Thoracic aorta (tissue), 2 donors: Measurements from ENCODE around the gene SRSF10. TPM values are rescaled to one million over a fixed set of nuclear protein-coding genes. Genes with fewer than 3 reads are reported as not detected.
A peak's percentile ranks its signal among the peaks of the same experiment; 100 is the strongest.

ENCODE experiments used
- ATAC-seq: fragments of 150-250 bp; one replicate; pipeline ENCODE4 v1.8.0; 2017; ENCODE audit warnings: low read depth; ENCODE audit not compliant: insufficient number of reproducible peaks, low FRiP score
- DNase-seq: peaks from one replicate; pipeline ENCODE4 v3.0.0-alpha.2; 2020; ENCODE audit warnings: low spot score
- H3K27ac ChIP-seq, 2 donors: fragments of 200-600 bp; sonication (generic); 1 replicate in 1 of 2; 2 replicates in 1 of 2; pipeline ENCODE4 v1.5.1; 2016; ENCODE audit warnings: mild to moderate bottlenecking in 2 of 2, moderate library complexity in 2 of 2
- H3K27me3 ChIP-seq: fragments of 200-600 bp; sonication (generic); replicated peaks from 2 replicates; pipeline ENCODE4 v1.6.0; 2016; ENCODE audit warnings: mild to moderate bottlenecking; ENCODE audit not compliant: insufficient read depth
- H3K36me3 ChIP-seq: fragments of 200-600 bp; sonication (generic); one replicate; pipeline ENCODE4 v1.5.1; 2016
- H3K4me1 ChIP-seq, 2 donors: fragments of 200-600 bp; sonication (generic); 1 replicate in 1 of 2; 2 replicates in 1 of 2; pipeline versions ENCODE4 v1.5.1 to v1.6.0; 2016; ENCODE audit warnings: low read depth in 2 of 2, mild to moderate bottlenecking in 1 of 2; ENCODE audit not compliant: control insufficient read depth in 1 of 2
- H3K4me3 ChIP-seq: fragments of 200-600 bp; sonication (generic); 2 replicates; pipeline ENCODE4 v1.5.1; 2016; ENCODE audit warnings: mild to moderate bottlenecking
- H3K9me3 ChIP-seq: fragments of 200-600 bp; sonication (generic); 2 replicates; pipeline ENCODE4 v1.5.1; 2016
- CTCF ChIP-seq: fragments of 200-600 bp; sonication (generic); IDR thresholded peaks from one replicate; pipeline ENCODE4 v1.5.1; 2019; ENCODE audit warnings: antibody characterized with exemption
- total RNA-seq, 2 donors: library from RNA; depleted of rRNA; stranded (reverse); fragments of >200 nt; gene quantifications; one replicate each; pipeline versions ENCODE4 v1.1.0 to v1.2.3, GENCODE V29; 2016

The SRSF10 gene
- total RNA-seq, 2 donors from 2014 or later = 73.9 to 126 TPM

DNA sequence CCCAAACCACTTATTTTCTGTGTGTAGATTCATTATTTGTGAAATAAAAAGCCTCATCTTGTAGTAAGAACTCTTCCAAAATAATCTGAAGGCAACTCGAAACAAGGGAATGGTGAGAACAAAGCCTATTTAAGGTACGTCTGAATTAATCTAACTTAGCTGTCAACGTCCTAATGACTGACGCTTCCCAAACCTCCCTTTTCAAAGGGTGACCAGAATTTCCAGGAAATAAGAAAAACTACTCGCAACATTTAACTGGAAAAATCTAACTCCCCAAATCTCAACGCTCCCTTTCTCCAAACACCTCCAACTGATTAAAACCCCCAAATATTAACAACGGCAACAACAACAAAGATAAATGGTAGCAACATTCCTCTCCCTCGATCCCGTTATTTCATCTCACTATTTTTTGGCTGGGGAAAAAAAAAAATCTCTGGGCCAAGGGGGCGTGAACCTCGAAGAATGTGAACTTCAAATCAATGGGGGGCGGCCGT, 693 bp downstream of the SRSF10 start:
- no peak for TF ChIP-seq CTCF
- H3K27ac ChIP-seq = peak overlapping the region; percentile 96 to 98
- no peaks in the 10 kb centered on the region for H3K9me3 ChIP-seq
- DNase-seq (no peak), ATAC-seq (peak; percentile 19)
- H3K36me3 ChIP-seq = peaks cover 3% of the 10 kb centered on the region
- no peaks in the 10 kb centered on the region for H3K27me3 ChIP-seq
- H3K4me1 ChIP-seq = peaks cover 42 to 57% of the 10 kb centered on the region in 2 donors
- peak overlapping the region; percentile 92 for H3K4me3 ChIP-seq

DNA sequence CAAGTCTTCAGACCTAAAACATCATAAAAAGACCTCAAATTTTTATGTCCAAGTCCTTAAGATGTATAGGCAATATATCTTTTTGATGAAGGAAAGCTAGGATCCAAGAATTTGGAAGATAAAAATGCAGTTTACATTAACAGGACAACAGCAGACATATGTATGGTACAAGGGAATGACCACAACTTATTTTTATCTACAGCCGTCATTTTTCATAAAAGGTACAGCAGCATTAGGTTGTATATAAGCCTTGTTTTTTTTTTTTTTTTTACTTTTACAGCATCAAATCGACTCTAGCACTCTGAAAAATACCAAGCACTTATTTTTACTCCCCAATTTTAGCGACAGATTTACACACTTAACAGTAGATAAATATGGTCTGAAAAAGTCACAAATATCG, 1.3 kb downstream of the SRSF10 start:
- TF ChIP-seq CTCF = no peak
- DNase-seq = no peak
- Histone ChIP-seq H3K4me3 (peak overlapping the region; percentile 92), H3K27me3 (no peaks in the 10 kb centered on the region), H3K4me1 (peaks cover 37 to 58% of the 10 kb centered on the region in 2 donors), H3K9me3 (no peaks in the 10 kb centered on the region), H3K27ac (peak overlapping the region; percentile 96 to 98), H3K36me3 (peaks cover 9% of the 10 kb centered on the region)
- ATAC-seq = no peak

DNA sequence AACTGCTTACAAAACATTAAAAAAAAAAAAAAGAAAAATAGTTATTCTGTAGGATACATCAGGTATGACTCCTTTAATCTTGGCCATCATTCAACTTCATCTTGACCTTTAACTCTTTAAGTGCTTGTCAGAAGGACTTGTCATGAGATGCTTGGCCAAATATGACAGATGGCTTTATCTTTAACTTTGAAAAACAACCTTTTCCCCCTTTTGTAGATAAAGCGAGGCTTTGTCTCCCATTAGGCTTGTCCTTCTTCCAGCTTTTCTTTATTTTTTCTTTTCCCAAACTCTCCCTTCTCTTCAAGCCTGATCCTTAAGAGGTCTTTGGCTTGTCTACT, 2.3 kb downstream of the SRSF10 start:
- DNase-seq = no peak
- no peak for ATAC-seq

GRCh38 chr1:23977187-23977853, 2.8 kb downstream of the SRSF10 start:
- H3K36me3 ChIP-seq = peaks cover 15% of the 10 kb centered on the region
- H3K27me3 ChIP-seq = no peaks in the 10 kb centered on the region
- H3K27ac ChIP-seq = peak overlapping the region; percentile 5 to 39
- H3K4me1 ChIP-seq = peaks cover 41 to 66% of the 10 kb centered on the region in 2 donors
- no peaks in the 10 kb centered on the region for H3K9me3 ChIP-seq
- ATAC-seq = no peak
- TF ChIP-seq CTCF = no peak
- H3K4me3 ChIP-seq = peak overlapping the region; percentile 92
- DNase-seq = no peak

More for the DNA sequence above, 2.3 kb downstream of the SRSF10 start:
- peak overlapping the region; percentile 37 to 96 for H3K27ac ChIP-seq
- peaks cover 41 to 66% of the 10 kb centered on the region in 2 donors for H3K4me1 ChIP-seq
- H3K27me3 ChIP-seq = no peaks in the 10 kb centered on the region
- H3K4me3 ChIP-seq = peak overlapping the region; percentile 92
- peaks cover 15% of the 10 kb centered on the region for H3K36me3 ChIP-seq
- H3K9me3 ChIP-seq = no peaks in the 10 kb centered on the region
- TF ChIP-seq CTCF = no peak

DNA sequence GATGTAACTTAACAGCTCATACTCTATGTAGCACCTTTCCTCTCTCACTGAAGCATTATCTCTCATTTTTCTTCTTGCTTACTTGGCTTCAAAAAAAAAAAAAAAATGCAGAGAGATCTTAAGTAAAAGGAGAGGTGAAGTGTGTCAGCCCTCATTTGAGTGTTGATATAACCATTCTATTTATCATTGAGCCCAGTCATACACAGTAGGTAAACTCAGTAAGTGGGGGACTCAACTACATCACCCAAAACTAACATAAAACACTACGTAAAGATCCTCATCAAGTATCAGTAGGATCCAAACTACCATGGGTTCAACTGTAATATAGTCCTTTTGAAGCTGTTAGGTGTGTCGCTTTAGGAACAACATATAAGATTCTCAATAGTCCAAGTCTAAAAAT, 12.3 kb downstream of the SRSF10 start:
- TF ChIP-seq CTCF = no peak
- Histone ChIP-seq H3K36me3 (peaks cover 22% of the 10 kb centered on the region), H3K4me1 (peaks cover 18 to 29% of the 10 kb centered on the region in 2 donors), H3K9me3 (no peaks in the 10 kb centered on the region), H3K27ac (no peak overlapping the region), H3K27me3 (no peaks in the 10 kb centered on the region), H3K4me3 (no peak overlapping the region)
- DNase-seq = no peak
- no peak for ATAC-seq
